RWPE1 (cell line): Measurements from ENCODE around the gene OR10H5.
A peak's percentile ranks its signal among the peaks of the same experiment; 100 is the strongest.

ENCODE experiments used
- CTCF ChIA-PET: fragments of 350-600 bp; sonication (Branson Sonifier 250); formaldehyde crosslinking; extraction: SDS; loops from one replicate; lab custom pipeline; 2021; lab: Yijun Ruan, JAX
- POLR2A ChIA-PET: fragments of 400-600 bp; formaldehyde crosslinking; extraction: SDS; loops from one replicate; lab custom pipeline; 2020; ENCODE audit warnings: antibody characterized with exemption; ENCODE audit not compliant: low non-redundant PET; lab: Yijun Ruan, JAX
- DNase-seq: peaks from one replicate; pipeline ENCODE4 v3.0.0; 2012; ENCODE audit warnings: low spot score
- H3K27ac ChIP-seq: fragments of 450-650 bp; 2 replicates; pipeline ENCODE4 v1.5.1; 2017
- TF ChIP-seq, protein P1 (sequence below): fragments of 450-650 bp; conservative IDR thresholded peaks from 2 replicates; pipeline ENCODE4 v1.5.1; 2017; ENCODE audit warnings: low read depth, mild to moderate bottlenecking

OR10H5 gene

DNA sequence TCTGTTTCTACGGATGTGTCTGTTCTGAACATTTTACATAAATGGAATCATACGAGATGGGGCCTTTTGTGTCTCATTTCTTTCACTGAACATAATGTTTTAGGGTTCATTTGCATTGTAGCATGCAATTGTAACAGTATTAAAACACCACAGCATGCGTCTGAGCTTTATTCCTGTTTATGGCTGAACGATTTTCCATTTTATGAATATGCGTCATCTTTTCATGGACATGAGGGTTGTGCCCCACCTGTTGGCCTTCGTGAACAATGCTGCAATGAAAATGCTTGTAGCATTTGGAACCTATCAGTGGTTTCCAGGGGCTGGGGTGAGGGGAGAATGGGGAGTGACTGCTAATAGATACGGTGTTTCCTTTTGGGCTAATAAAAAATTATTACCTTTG, 22.9 kb downstream of the OR10H5 start:
- CTCF ChIA-PET, result interaction anchor here (0.6 to 2.3 kb wide), 7 partner anchors 12 to 718 kb away, joined by 3 to 7 read pairs (median 3); no protein-coding TSS in a partner anchor
- H3K27ac ChIP-seq, result no peak overlapping the region
- POLR2A ChIA-PET, result interaction anchor here (0.6 kb wide), 1 partner anchor 30 kb away, joined by 3 read pairs; no protein-coding TSS in a partner anchor
- TF ChIP-seq, protein P1, sequence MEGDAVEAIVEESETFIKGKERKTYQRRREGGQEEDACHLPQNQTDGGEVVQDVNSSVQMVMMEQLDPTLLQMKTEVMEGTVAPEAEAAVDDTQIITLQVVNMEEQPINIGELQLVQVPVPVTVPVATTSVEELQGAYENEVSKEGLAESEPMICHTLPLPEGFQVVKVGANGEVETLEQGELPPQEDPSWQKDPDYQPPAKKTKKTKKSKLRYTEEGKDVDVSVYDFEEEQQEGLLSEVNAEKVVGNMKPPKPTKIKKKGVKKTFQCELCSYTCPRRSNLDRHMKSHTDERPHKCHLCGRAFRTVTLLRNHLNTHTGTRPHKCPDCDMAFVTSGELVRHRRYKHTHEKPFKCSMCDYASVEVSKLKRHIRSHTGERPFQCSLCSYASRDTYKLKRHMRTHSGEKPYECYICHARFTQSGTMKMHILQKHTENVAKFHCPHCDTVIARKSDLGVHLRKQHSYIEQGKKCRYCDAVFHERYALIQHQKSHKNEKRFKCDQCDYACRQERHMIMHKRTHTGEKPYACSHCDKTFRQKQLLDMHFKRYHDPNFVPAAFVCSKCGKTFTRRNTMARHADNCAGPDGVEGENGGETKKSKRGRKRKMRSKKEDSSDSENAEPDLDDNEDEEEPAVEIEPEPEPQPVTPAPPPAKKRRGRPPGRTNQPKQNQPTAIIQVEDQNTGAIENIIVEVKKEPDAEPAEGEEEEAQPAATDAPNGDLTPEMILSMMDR, result peak; percentile 43; the same call in 1 of the 2 replicates
- peak; percentile 55 for DNase-seq

- no peak for DNase-seq
- POLR2A ChIA-PET, result no interaction called here
- TF ChIP-seq, protein P1, result no peak
- H3K27ac ChIP-seq, result no peak overlapping the region
- CTCF ChIA-PET, result interaction anchor here (0.6 to 1.3 kb wide), 9 partner anchors 15 to 920 kb away, joined by 3 to 8 read pairs (median 4); no protein-coding TSS in a partner anchor
Measured at GRCh38 chr19:15811476-15811875, 24.0 kb downstream of the OR10H5 start.

DNA sequence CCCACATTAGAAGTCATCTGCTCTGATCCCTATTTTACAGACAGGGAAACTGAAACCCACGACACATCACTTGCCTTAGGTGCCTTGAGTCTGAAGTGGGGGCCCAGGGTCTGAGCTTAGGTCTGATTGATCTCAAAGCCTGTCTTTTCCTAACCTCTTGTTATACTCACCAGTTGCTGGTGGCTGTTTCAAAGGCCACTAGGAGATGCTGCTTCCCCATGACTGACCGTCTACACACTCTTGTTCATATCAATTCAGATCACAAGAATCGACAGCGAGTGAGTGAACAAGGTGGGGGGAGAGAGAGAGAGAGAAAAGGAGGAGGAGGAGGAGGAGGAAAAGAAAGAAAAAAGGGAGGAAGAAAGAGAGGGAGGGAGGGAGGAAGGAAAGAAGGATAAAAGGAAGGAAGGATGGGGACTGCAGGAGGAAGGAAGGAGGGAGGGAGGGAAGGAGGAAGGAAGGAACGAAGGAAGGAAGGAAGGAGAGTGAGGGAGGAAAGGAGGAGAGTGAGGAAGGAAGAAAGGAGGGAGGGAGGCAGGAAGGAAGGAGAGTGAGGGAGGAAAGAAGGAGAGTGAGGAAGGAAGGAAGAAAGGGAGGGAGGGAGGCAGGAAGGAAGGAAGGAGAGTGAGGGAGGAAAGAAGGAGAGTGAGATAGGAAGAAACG, 24.7 kb downstream of the OR10H5 start:
- ChIA-PET POLR2A (no interaction called here), CTCF (interaction anchor here (0.6 to 1.3 kb wide), 10 partner anchors 14 to 921 kb away, joined by 3 to 8 read pairs (median 4); no protein-coding TSS in a partner anchor)
- DNase-seq, result peak; percentile 54
- no peak overlapping the region for H3K27ac ChIP-seq
- TF ChIP-seq, protein P1, result peak; percentile 22

DNA sequence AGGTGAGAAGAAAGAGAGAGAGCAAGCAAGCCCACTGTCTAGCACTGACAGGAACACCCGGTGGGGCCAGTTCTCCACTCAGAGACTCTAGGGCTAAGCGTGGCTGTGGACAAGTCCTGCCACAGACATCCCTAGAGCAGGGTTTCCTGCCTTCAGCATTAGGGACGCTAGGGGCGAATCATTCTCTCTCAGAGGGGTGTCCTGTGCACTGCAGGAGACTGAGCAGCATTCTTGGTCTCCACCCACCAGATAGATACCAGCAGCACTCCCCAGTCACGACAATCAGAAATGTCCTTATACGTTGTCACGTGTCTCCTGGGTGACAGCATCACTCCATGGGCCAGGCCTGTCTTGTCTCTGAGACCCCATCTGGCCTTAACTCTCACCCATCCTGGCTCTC, 26.5 kb downstream of the OR10H5 start:
- TF ChIP-seq, protein P1, result no peak
- ChIA-PET POLR2A (interaction anchor here (0.6 kb wide), 1 partner anchor 23 kb away, joined by 3 read pairs; no protein-coding TSS in a partner anchor), CTCF (no interaction called here)
- DNase-seq, result no peak
- H3K27ac ChIP-seq, result no peak overlapping the region

DNA sequence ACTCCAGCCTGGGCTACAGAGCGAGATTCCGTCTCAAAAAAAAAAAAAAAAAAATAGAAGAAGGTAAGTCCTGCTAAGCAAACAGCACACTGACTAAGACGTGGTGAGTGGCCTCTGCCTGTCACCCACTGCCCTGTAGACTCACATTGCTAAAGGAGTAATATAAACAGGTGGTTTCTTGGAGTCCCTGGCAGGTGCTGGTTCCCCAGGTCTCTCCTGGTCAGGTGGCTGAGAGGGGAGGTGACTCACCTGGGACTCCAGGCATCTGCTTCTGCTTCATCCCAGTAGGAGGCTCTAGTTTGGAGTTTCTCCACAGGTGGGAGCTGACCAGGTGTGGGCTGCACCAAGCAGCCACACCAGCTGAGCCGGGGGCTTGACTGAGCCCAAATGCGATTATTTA, 27.8 kb downstream of the OR10H5 start, which contains the start of gene OR10H1:
Gene OR10H1, minus strand, starts transcription at position 359 of the 400 bp plus-strand sequence. CDS start 7,627 bp downstream, outside the sequence.
- peak; percentile 36 for DNase-seq
- ChIA-PET CTCF (no interaction called here), POLR2A (no interaction called here)
- no peak within 1 kb of the TSS for H3K27ac ChIP-seq
- TF ChIP-seq, protein P1, result no peak

- ChIA-PET CTCF (interaction anchor here (0.5 kb wide), 1 partner anchor 118 kb away, joined by 3 read pairs; no protein-coding TSS in a partner anchor), POLR2A (no interaction called here)
- DNase-seq, result no peak
- no peak overlapping the region for H3K27ac ChIP-seq
- TF ChIP-seq, protein P1, result no peak
Measured at GRCh38 chr19:15820646-15821045, 33.2 kb downstream of the OR10H5 start.
